Activated CD4-positive, alpha-beta T cell treated with anti-CD3 and anti-CD28 coated beads, Interleukin-2, amount 50 U/mL, for 24 hours (primary cell): ENCODE data around the gene GMEB1.
"Not testable (repeated sequence)": the region's sequence is repeated elsewhere in the genome, so short reads cannot be mapped to it uniquely, and the experiment has no call there.

Experiments
- DNase-seq, 2 donors: peaks; one replicate each; pipeline ENCODE4 v3.0.0-alpha.2; 2020; ENCODE audit warnings: low read depth in 1 of 2, low spot score in 1 of 2

GMEB1 gene

GRCh38 chr1:28668191-28668955, at the start of gene GMEB1:
Gene GMEB1 (plus strand): TSS chr1:28668784. CDS start chr1:28683613, 14,829 bp downstream.
- DNase-seq = peak; percentile 68 to 79

- no peak for DNase-seq
Observed at GRCh38 chr1:28631713-28632112, 36.9 kb upstream of the GMEB1 start.

DNA sequence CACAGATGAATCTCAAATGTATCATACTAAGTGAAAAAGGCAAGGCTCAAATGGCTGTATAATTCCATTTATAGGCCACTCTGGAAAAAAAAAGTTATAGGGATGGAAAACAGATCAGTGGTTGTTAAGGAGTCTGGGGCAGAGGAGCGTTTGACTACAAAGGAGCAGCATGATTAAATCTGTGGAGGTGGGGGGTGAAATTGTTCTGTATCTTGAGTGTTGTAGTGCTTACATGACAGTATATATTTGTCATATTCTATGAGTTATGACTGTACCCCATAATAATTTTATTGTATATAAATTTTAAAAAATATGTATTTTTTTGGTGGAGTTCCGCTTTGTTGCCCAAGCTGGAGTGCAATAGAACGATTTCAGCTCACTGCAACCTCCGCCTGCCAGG, 36.0 kb upstream of the GMEB1 start:
- DNase-seq = no peak

- DNase-seq = no peak
Observed at GRCh38 chr1:28640766-28641165, 27.8 kb upstream of the GMEB1 start.

DNA sequence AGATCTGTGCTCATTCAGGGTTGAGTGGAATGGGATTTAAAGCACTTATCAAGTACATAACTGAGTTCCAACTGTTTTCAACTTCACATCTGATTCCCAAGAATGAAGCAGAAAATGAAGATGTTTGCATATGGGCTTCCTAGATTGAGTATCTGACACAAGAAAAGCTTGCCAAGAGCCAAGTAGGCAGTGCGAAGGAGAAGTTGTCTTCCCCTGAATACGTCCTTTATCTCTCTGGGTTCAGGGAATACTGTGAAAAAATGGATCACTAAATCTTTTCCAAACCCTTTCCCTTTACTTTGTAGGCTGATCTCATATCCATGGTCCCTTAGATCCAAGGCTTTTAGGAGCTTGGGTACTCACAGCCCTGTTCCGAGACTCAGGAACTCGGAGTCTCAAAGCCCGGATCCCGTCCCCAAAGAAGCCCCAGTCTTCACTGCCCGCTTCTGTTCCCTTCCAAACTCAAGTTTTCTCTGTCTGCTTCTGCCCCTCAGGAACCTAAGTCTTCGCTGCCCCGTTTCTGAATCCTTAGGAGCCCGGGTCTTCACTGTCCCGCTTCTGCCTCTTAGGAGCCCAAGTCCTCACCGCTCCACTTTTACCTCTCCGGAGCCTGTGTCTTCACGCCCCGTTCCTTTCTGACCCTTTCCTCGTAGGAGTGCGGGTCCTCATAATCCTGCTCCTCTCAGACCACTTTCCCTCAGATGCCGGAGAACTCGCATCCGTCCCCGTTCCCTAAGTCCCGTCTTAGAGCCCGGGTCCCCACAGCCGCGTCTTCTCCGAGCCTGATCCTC, 26.3 kb upstream of the GMEB1 start:
- no peak for DNase-seq

GRCh38 chr1:28642847-28643635, 25.5 kb upstream of the GMEB1 start, which contains the start of gene TAF12:
Gene TAF12 (minus strand): TSS chr1:28643067. CDS start chr1:28622081, 20,986 bp downstream.
- DNase-seq = peak; percentile 82 to 87

- DNase-seq = no peak
Observed at GRCh38 chr1:28644494-28644893, 24.1 kb upstream of the GMEB1 start.

GRCh38 chr1:28645406-28645805, 23.2 kb upstream of the GMEB1 start:
- DNase-seq = not testable (repeated sequence)

DNA sequence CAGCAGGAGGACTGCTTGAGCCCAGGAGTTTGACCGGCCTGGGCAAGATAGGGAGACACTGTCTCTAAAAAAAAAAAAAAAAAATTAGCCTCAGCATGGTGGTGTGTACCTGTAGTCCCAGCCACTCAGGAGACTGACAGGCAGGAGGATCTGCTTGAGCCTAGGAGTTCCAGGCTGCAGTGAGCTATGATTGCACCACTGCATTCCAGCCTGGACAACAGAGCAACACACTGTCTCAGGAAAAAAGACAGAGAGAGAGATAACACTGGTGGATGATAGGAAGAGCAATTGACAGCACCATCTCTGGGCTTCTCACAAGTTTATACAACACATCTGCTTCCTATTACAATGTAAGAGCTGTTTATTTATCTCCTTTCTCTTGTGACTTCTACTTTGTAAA, 22.5 kb upstream of the GMEB1 start:
- no peak for DNase-seq

- peak; percentile 67 to 84 for DNase-seq
Observed at GRCh38 chr1:28648008-28648473, 20.5 kb upstream of the GMEB1 start.

DNA sequence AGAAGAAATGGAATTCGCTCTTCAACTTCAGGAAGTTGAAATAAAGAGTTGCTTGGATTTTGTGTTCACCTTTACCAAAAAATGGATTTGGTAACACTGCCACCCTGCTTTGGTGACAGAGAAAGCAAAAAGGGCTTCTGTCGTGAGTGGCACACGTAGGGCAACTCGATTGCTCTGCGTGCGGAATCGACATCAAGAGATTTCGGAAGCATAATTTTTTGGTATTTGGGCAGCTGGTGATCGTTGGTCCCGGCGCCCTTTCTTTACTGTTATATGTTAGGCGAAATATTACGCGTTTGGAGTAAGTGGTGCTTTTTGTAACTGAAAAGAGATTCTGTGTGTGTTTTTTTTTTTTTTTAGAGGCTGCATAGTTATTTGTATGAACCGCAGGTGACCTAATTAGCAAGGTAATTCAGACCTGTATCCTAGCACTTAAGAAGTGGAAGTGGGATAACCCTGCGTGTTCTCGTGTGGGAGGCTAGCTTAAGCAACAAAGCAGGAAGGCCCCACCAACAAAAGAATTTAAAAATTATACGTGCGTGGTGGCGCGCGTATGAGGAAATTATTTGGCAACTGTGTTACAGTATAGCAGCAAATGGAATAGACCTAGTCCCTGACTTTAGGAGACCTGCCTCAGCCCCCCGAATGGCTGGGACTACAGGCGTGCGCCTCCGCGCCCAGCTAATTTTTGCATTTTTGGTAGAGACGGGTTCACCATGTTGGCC, 19.9 kb upstream of the GMEB1 start, which contains the start of gene RNU11:
TSS of gene RNU11 (plus strand) at position 127 of the 725 bp plus-strand sequence.
- DNase-seq = peak; percentile 75 to 91

- not testable (repeated sequence) for DNase-seq
Observed at GRCh38 chr1:28653063-28653462, 15.5 kb upstream of the GMEB1 start.

GRCh38 chr1:28653870-28654269, 14.7 kb upstream of the GMEB1 start:
- not testable (repeated sequence) for DNase-seq

GRCh38 chr1:28655448-28656311, 12.9 kb upstream of the GMEB1 start:
- DNase-seq = not testable (repeated sequence)

- DNase-seq = no peak
Observed at GRCh38 chr1:28656335-28656734, 12.2 kb upstream of the GMEB1 start.

DNA sequence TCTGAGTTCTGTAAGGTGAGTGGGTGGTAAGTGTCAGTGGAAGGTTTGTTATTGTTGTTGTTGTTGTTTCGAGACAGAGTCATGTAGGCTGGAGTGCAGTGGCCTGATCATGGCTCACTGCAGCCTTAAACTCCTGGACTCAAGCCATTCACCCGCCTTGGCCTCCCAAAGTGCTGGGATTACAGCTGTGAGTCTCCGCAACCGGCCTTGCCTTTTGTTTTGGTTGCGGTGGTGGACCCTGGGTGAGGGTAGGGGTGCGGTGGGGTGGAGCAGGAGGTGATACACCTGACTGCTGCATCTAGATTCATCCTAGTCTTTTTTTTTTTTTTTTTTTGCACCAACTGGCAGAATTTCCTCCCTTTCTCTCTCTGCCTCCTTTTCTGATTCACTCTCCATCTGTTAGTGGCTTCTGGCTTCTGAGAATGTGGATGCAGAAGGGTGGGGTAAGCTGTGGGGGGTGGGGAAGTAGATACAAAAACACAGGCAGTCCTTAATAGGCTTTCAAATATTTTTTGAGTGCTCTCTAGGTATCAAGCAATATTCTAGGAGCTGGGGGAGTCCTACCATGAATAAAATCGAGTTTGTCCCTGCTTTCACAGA, 4.6 kb upstream of the GMEB1 start:
- DNase-seq = no peak

- no peak for DNase-seq
Observed at GRCh38 chr1:28666806-28667205, 1.8 kb upstream of the GMEB1 start.

- peak; percentile 19 to 49 for DNase-seq
Observed at GRCh38 chr1:28668956-28669723, 556 bp downstream of the GMEB1 start.
